Thoracic aorta (tissue), 2 donors: Measurements from ENCODE around the gene UGT8. TPM values are rescaled to one million over a fixed set of nuclear protein-coding genes. Genes with fewer than 3 reads are reported as not detected.

ENCODE experiments used
- ATAC-seq: fragments of 150-250 bp; one replicate; pipeline ENCODE4 v1.8.0; 2017; ENCODE audit warnings: low read depth; ENCODE audit not compliant: insufficient number of reproducible peaks, low FRiP score
- DNase-seq: peaks from one replicate; pipeline ENCODE4 v3.0.0-alpha.2; 2020; ENCODE audit warnings: low spot score
- H3K27ac ChIP-seq, 2 donors: fragments of 200-600 bp; sonication (generic); 1 replicate in 1 of 2; 2 replicates in 1 of 2; pipeline ENCODE4 v1.5.1; 2016; ENCODE audit warnings: mild to moderate bottlenecking in 2 of 2, moderate library complexity in 2 of 2
- H3K27me3 ChIP-seq: fragments of 200-600 bp; sonication (generic); replicated peaks from 2 replicates; pipeline ENCODE4 v1.6.0; 2016; ENCODE audit warnings: mild to moderate bottlenecking; ENCODE audit not compliant: insufficient read depth
- H3K36me3 ChIP-seq: fragments of 200-600 bp; sonication (generic); one replicate; pipeline ENCODE4 v1.5.1; 2016
- H3K4me1 ChIP-seq, 2 donors: fragments of 200-600 bp; sonication (generic); 1 replicate in 1 of 2; 2 replicates in 1 of 2; pipeline versions ENCODE4 v1.5.1 to v1.6.0; 2016; ENCODE audit warnings: low read depth in 2 of 2, mild to moderate bottlenecking in 1 of 2; ENCODE audit not compliant: control insufficient read depth in 1 of 2
- H3K4me3 ChIP-seq: fragments of 200-600 bp; sonication (generic); 2 replicates; pipeline ENCODE4 v1.5.1; 2016; ENCODE audit warnings: mild to moderate bottlenecking
- H3K9me3 ChIP-seq: fragments of 200-600 bp; sonication (generic); 2 replicates; pipeline ENCODE4 v1.5.1; 2016
- CTCF ChIP-seq: fragments of 200-600 bp; sonication (generic); IDR thresholded peaks from one replicate; pipeline ENCODE4 v1.5.1; 2019; ENCODE audit warnings: antibody characterized with exemption
- total RNA-seq, 2 donors: library from RNA; depleted of rRNA; stranded (reverse); fragments of >200 nt; gene quantifications; one replicate each; pipeline versions ENCODE4 v1.1.0 to v1.2.3, GENCODE V29; 2016

Gene UGT8, protein sequence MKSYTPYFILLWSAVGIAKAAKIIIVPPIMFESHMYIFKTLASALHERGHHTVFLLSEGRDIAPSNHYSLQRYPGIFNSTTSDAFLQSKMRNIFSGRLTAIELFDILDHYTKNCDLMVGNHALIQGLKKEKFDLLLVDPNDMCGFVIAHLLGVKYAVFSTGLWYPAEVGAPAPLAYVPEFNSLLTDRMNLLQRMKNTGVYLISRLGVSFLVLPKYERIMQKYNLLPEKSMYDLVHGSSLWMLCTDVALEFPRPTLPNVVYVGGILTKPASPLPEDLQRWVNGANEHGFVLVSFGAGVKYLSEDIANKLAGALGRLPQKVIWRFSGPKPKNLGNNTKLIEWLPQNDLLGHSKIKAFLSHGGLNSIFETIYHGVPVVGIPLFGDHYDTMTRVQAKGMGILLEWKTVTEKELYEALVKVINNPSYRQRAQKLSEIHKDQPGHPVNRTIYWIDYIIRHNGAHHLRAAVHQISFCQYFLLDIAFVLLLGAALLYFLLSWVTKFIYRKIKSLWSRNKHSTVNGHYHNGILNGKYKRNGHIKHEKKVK
- 1 to 10 TPM in 1 of 2 donors, under 1 TPM in 1; 0.14 to 2.3 TPM for total RNA-seq

DNA sequence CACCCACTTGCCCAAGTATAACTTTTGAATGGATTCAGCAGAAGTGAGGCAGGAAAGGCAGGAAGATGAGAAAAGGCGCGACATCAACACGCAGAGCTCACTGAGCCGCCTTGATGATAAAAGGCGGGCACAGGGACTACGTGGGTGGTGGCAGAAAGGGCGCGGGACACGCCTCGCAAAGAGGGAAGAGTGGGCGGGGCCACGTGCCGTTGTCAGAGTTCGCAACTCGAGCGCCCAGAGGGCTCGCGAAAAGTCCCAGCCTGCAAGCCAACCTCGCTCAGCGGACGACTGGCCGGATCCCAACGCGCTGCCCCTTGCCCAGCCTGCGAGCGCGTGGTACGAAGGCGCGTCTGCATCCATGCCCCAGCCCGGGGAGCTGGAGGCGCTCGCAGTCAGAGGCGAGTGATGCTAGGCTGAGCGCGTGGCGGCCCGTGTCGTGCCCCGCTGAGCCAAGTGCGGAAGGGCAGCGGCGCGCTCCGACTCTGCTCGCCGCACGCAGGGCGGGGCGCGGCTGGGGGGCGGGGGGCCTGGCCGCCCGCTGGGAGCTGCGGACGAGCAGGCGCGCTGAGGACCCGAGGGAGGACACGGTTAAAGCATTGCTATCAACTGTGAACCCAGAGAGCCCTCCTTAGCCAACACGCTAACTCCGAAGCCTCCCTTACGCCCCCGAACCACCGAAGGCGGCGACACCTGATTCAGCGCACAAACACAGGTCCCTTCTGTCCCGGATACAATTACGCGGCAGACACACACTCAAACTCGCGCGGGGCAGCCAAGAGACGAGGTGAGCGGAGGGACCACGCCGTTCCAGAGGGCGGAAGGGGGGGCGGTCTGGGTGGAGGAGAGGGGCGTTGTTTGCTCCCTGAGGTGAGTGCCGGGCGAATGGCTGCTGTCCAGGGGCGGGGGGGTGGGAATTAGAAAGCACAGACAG is at the start of gene UGT8:
UGT8 (plus strand) TSS at position 617 of the 931 bp plus-strand sequence. CDS start 24,074 bp downstream, outside the sequence.
- no peaks in the 10 kb centered on the region for H3K27me3 ChIP-seq
- no peak within 1 kb of the TSS for H3K27ac ChIP-seq
- peaks cover 5 to 7% of the 10 kb centered on the region in 2 donors for H3K4me1 ChIP-seq
- ATAC-seq, result no peak
- peak within 1 kb of the TSS; percentile 73 for H3K4me3 ChIP-seq
- no peaks in the 10 kb centered on the region for H3K36me3 ChIP-seq
- TF ChIP-seq CTCF, result no peak
- no peak for DNase-seq
- no peaks in the 10 kb centered on the region for H3K9me3 ChIP-seq

- Histone ChIP-seq H3K9me3 (no peaks in the 10 kb centered on the region), H3K4me1 (no peaks in the 10 kb centered on the region), H3K27ac (no peak overlapping the region), H3K36me3 (no peaks in the 10 kb centered on the region), H3K4me3 (no peak overlapping the region), H3K27me3 (no peaks in the 10 kb centered on the region)
- no peak for TF ChIP-seq CTCF
- ATAC-seq (no peak), DNase-seq (no peak)
Measured at GRCh38 chr4:114549638-114550037, 49.0 kb upstream of the UGT8 start.

DNA sequence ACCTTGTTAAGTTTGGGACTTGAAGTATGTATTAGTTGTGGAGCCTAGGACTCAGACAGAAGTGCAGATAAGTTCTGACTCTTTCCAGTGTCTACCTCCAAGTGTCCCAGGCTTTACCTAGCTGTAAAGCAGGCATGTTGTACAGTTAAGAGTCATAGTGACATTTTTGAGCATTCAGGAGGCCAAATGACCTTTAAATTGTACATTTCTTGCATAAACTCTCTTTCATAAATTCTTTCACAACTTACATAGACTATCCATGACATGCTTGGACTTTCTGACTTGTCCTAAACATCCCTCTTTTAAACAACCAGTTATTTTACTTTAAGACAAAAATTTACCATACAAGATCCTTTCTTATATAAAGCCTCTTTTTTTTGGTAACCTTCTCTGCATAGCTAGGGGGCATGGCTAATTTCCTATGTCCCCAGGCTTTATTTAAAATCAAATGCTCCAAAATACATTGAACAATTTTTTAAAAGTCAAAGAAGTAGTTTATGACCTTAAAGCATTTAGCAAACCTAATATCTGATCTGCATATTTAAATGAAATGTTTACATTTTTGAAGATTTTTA is 40.1 kb upstream of the UGT8 start:
- H3K4me3 ChIP-seq, result no peak overlapping the region
- H3K4me1 ChIP-seq, result no peaks in the 10 kb centered on the region
- no peaks in the 10 kb centered on the region for H3K36me3 ChIP-seq
- TF ChIP-seq CTCF, result no peak
- H3K27me3 ChIP-seq, result no peaks in the 10 kb centered on the region
- H3K9me3 ChIP-seq, result no peaks in the 10 kb centered on the region
- DNase-seq (no peak), ATAC-seq (no peak)
- H3K27ac ChIP-seq, result no peak overlapping the region

DNA sequence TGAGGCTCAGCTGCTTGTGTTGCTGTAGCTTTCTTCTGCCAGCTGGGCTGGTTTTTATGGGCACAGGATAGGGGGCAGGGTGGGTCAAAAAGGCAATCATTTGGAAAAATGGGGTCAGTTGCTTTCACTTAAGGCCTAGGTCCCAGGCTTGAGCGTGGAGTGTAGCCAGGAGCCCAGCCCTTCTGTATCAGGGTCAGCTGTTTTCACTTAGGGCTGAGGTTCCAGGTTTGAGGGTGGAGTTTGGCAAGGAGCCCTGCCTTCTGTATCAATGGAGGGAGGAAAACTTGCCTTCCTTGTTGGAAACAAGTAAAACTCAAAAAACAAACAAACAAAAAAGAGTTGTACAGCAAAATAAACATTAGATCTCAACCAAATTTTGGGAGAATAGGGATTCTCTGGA is 37.0 kb upstream of the UGT8 start:
- H3K9me3 ChIP-seq, result no peaks in the 10 kb centered on the region
- H3K4me3 ChIP-seq, result no peak overlapping the region
- no peaks in the 10 kb centered on the region for H3K36me3 ChIP-seq
- H3K27ac ChIP-seq, result no peak overlapping the region
- no peak for ATAC-seq
- no peak for DNase-seq
- TF ChIP-seq CTCF, result no peak
- no peaks in the 10 kb centered on the region for H3K27me3 ChIP-seq
- no peaks in the 10 kb centered on the region for H3K4me1 ChIP-seq
